Peyer's patch (tissue), 4 donors: Measurements from ENCODE around the gene INTS6. TPM values are rescaled to one million over a fixed set of nuclear protein-coding genes. Genes with fewer than 3 reads are reported as not detected.

ENCODE experiments used
- DNase-seq, 3 donors: peaks; one replicate each; pipeline ENCODE4 v3.0.0-alpha.2; 2017 to 2019
- H3K27ac ChIP-seq, 4 donors: fragments of 200-600 bp; sonication (generic); one replicate each; pipeline ENCODE4 v1.5.1; 2016 to 2019
- H3K27me3 ChIP-seq, 2 donors: fragments of 200-600 bp; sonication (generic); one replicate each; pipeline ENCODE4 v1.5.1; 2019
- H3K36me3 ChIP-seq, 3 donors: fragments of 200-600 bp; sonication (generic); one replicate each; pipeline ENCODE4 v1.5.1; 2016 to 2019
- H3K4me1 ChIP-seq, 4 donors: fragments of 200-600 bp; sonication (generic); one replicate each; pipeline ENCODE4 v1.5.1; 2016 to 2019
- H3K4me3 ChIP-seq, 4 donors: fragments of 200-600 bp; sonication (generic); 1 replicate in 3 of 4; 2 replicates in 1 of 4; pipeline ENCODE4 v1.5.1; 2016 to 2019; ENCODE audit warnings: mild to moderate bottlenecking in 1 of 4
- H3K9me3 ChIP-seq, 4 donors: fragments of 200-600 bp; sonication (generic); one replicate each; pipeline ENCODE4 v1.5.1; 2016 to 2019; ENCODE audit warnings: mild to moderate bottlenecking in 1 of 4
- POLR2A ChIP-seq, 2 donors: fragments of 450-650 bp; IDR thresholded peaks; one replicate each; pipeline ENCODE4 v1.5.1; 2017; ENCODE audit warnings: antibody characterized with exemption in 2 of 2, mild to moderate bottlenecking in 2 of 2, moderate library complexity in 2 of 2
- total RNA-seq, 4 donors: library from RNA; depleted of rRNA; stranded (reverse); fragments of >200 nt; gene quantifications; one replicate each; pipeline ENCODE4 v1.1.0, GENCODE V29; 2016
- TF ChIP-seq, protein P1 (sequence below), 6 experiments: fragments of 450-650 bp in 4 of 6; fragments of 200-600 bp in 2 of 6; sonication (generic) in 1 of 6; IDR thresholded peaks; one replicate each; pipeline ENCODE4 v1.5.1; 2017 to 2019; ENCODE audit warnings: antibody characterized with exemption in 6 of 6, mild to moderate bottlenecking in 3 of 6, moderate library complexity in 1 of 6

Gene INTS6
- total RNA-seq, 4 donors from 2014 or later: 28.9 to 46.4 (median 33.5) TPM

DNA sequence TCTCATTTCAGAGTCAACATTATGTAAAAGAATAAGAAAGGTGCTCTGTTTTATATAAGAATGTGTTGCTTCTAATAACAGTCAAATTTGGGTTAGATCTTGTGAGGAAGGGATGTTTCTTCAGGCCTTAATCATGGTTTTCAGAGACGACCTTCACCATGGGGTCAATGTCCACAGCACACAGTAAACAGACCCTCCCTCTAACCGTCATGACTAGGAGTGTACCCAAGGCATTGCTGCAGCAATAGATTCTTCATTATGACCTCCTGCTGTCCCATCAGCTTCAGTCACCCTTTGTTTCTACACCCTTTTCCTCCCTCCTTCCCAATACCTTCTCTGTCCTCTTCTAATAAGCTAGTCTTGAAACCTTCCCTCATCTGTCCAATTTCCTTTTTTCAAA, 97.6 kb downstream of the INTS6 start:
- Histone ChIP-seq H3K4me3 (no peak overlapping the region), H3K4me1 (no peaks in the 10 kb centered on the region), H3K9me3 (no peaks in the 10 kb centered on the region), H3K27ac (no peak overlapping the region), H3K27me3 (no peaks in the 10 kb centered on the region), H3K36me3 (no peaks in the 10 kb centered on the region)
- no peak for DNase-seq
- no peak for TF ChIP-seq POLR2A (IDR thresholded peaks at IDR 0.05)

DNA sequence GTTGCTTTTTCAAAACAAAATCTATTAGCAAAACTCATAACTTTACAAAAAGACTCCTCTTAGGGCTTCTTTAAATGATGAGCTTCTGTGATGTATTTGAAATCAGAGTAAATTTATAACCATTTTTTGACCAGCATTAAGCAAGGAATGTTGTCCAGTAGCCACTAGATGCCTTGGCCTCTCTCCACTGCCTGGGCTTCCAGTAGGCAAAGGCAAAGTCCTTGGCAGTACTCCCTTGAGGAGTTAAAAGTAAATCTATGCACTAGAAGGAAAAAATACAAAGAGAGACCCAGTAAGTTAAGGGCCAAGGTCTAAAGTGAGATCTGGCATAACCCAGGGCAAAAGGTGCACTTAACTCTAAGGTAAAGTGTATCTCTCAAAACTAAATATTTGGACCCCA, 103.8 kb downstream of the INTS6 start:
- H3K4me3 ChIP-seq: no peak overlapping the region
- H3K36me3 ChIP-seq: no peaks in the 10 kb centered on the region
- no peaks in the 10 kb centered on the region for H3K4me1 ChIP-seq

DNA sequence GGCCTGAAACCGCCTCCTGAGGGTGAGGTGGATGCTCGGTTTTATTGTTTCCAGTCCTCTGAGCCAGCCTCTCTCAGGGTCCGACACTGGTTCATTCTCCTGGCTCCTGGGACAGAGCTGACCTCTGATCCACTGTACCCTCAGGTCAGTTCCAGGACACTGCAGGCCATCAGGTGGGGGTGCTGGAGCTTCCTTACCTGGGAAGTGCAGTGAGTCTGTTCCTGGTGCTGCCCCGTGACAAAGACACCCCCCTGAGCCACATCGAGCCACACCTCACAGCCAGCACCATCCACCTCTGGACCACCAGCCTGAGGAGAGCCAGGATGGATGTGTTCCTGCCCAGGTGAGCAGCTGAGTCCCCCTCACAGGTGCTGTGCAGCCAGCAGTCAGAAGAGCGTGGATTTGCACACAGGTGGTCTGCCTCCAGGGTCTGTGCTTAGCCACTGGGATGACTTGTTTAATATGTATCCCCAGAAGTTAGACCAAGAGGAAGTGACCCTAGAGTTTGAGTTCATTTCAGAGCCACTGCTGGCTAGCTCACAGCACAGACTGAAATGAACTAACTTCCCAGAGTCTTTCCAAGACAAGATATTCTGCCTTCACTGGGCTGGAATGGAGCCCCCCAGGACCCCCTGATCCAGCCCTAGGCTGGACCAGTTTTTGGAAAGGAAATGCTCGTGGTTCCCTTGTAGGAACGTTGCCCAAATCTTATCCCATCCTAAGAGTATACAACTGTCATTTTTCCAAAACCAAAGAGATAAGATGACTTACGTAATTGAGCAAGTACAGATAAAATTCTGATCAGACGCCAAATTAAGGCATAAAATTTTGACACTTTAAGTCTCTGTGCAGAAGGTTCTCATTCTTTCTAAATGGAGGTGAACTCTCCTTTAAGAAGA, 104.5 kb downstream of the INTS6 start:
- H3K27me3 ChIP-seq: no peaks in the 10 kb centered on the region
- H3K36me3 ChIP-seq: no peaks in the 10 kb centered on the region
- H3K27ac ChIP-seq: no peak overlapping the region
- H3K4me1 ChIP-seq: no peaks in the 10 kb centered on the region
- H3K4me3 ChIP-seq: no peak overlapping the region
- TF ChIP-seq, protein P1, sequence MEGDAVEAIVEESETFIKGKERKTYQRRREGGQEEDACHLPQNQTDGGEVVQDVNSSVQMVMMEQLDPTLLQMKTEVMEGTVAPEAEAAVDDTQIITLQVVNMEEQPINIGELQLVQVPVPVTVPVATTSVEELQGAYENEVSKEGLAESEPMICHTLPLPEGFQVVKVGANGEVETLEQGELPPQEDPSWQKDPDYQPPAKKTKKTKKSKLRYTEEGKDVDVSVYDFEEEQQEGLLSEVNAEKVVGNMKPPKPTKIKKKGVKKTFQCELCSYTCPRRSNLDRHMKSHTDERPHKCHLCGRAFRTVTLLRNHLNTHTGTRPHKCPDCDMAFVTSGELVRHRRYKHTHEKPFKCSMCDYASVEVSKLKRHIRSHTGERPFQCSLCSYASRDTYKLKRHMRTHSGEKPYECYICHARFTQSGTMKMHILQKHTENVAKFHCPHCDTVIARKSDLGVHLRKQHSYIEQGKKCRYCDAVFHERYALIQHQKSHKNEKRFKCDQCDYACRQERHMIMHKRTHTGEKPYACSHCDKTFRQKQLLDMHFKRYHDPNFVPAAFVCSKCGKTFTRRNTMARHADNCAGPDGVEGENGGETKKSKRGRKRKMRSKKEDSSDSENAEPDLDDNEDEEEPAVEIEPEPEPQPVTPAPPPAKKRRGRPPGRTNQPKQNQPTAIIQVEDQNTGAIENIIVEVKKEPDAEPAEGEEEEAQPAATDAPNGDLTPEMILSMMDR (IDR thresholded peaks at IDR 0.05): no peak
- no peak for TF ChIP-seq POLR2A (IDR thresholded peaks at IDR 0.05)
- no peaks in the 10 kb centered on the region for H3K9me3 ChIP-seq
- DNase-seq: no peak

More for the DNA sequence above, 103.8 kb downstream of the INTS6 start:
- no peak for DNase-seq
- Histone ChIP-seq H3K9me3 (no peaks in the 10 kb centered on the region), H3K27me3 (no peaks in the 10 kb centered on the region), H3K27ac (no peak overlapping the region)
- no peak for TF ChIP-seq POLR2A (IDR thresholded peaks at IDR 0.05)
- TF ChIP-seq, protein P1 (IDR thresholded peaks at IDR 0.05): no peak

DNA sequence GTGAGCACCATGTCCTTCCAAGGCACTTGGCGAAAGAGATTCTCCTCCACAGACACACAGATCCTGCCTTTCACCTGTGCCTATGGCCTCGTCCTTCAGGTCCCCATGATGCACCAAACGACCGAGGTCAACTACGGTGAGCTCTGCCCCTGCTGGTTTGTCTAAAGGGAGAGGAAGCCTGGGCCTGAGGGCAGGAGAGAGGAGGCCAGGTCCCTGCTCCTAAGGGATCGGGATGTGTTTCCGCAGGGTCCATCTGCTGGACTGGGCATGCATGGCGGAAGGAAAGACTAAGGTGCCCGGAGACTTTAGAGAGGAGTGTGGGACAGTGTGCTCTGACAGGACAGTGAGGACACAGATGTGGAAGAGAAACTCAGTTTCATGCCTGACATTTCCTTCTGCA, 105.7 kb downstream of the INTS6 start:
- no peak overlapping the region for H3K27ac ChIP-seq
- H3K4me1 ChIP-seq: no peaks in the 10 kb centered on the region
- TF ChIP-seq POLR2A (IDR thresholded peaks at IDR 0.05): no peak
- TF ChIP-seq, protein P1 (IDR thresholded peaks at IDR 0.05): no peak
- no peaks in the 10 kb centered on the region for H3K27me3 ChIP-seq
- no peaks in the 10 kb centered on the region for H3K9me3 ChIP-seq
- H3K36me3 ChIP-seq: no peaks in the 10 kb centered on the region
- no peak for DNase-seq
- H3K4me3 ChIP-seq: no peak overlapping the region

DNA sequence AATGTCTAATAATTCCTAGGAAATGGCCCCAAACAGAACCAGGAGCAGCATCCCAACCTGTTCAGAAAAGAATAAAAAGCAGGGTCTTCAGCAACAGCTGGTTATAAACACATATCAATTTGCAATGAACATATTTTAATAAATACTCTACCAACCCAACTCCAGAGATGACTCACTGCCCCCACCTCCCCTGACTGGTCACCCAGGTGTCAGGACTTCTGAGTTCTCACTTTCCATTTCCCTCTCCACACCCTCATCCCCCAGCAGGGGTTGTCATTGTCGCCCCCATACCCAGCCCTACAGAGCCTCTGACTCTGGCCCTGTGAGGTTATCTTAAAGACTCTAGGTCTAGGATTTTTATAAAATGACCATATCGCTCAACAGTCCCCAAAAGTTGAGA, 106.4 kb downstream of the INTS6 start:
- no peaks in the 10 kb centered on the region for H3K4me1 ChIP-seq
- no peak overlapping the region for H3K4me3 ChIP-seq
- H3K27ac ChIP-seq: no peak overlapping the region
- TF ChIP-seq, protein P1 (IDR thresholded peaks at IDR 0.05): no peak
- TF ChIP-seq POLR2A (IDR thresholded peaks at IDR 0.05): no peak
- H3K36me3 ChIP-seq: no peaks in the 10 kb centered on the region
- no peaks in the 10 kb centered on the region for H3K9me3 ChIP-seq
- DNase-seq: no peak
- no peaks in the 10 kb centered on the region for H3K27me3 ChIP-seq

DNA sequence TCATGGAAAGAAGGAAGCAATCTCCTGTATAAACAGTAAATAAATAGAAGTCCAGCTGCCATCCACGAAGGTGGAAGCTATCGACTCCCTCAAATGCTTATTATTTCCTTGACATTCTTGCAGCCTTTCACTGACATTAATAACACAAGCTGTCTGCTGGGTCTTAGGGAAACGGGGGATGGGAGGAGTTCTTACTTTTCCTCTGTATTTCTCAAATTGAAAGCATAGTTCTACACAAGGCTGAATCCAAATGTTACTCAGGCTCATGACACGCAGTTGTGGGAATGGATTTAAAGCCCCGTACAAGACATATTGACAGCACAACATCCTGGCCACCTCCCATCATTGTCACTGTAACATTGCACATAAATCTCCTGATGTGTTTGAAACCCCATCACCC, 109.4 kb downstream of the INTS6 start:
- Histone ChIP-seq H3K27ac (no peak overlapping the region), H3K4me1 (no peaks in the 10 kb centered on the region), H3K4me3 (no peak overlapping the region), H3K36me3 (no peaks in the 10 kb centered on the region), H3K9me3 (no peaks in the 10 kb centered on the region), H3K27me3 (no peaks in the 10 kb centered on the region)
- TF ChIP-seq, protein P1 (IDR thresholded peaks at IDR 0.05): no peak
- TF ChIP-seq POLR2A (IDR thresholded peaks at IDR 0.05): no peak
- no peak for DNase-seq
